Measurements from ENCODE around the gene ULK4. TPM values are rescaled to one million over a fixed set of nuclear protein-coding genes. Genes with fewer than 3 reads are reported as not detected.

ULK4 gene
- total RNA-seq, 3 donors from 2014 or later: 7.2 to 10.1 (median 9.5) TPM

- TF ChIP-seq CTCF (IDR thresholded peaks at IDR 0.05): no peak
- Histone ChIP-seq H3K9me3 (no peaks in the 10 kb centered on the region), H3K4me1 (ENCODE audit: low read depth) (peaks cover 5% of the 10 kb centered on the region), H3K4me3 (no peak overlapping the region), H3K36me3 (ENCODE audit: low read depth) (no peaks in the 10 kb centered on the region)
- intact Hi-C loops (cut with DNase I, micrococcal nuclease): no loop called here
- DNase-seq (no peak), ATAC-seq (peak; percentile 47)
These were observed 268.1 kb downstream of the ULK4 start for GRCh38 chr3:41693799-41694198.

GRCh38 chr3:41690766-41691563, 270.9 kb downstream of the ULK4 start:
- peaks cover 5% of the 10 kb centered on the region for H3K4me1 ChIP-seq (ENCODE audit: low read depth)
- peak; percentile 87 for ATAC-seq
- H3K4me3 ChIP-seq: no peak overlapping the region
- peak in 2 of 3 donors; percentile 37 to 74 for DNase-seq
- TF ChIP-seq CTCF (IDR thresholded peaks at IDR 0.05): no peak
- intact Hi-C loops (cut with DNase I, micrococcal nuclease): no loop called here
- H3K9me3 ChIP-seq: no peaks in the 10 kb centered on the region
- no peaks in the 10 kb centered on the region for H3K36me3 ChIP-seq (ENCODE audit: low read depth)

GRCh38 chr3:41688595-41689380, 273.1 kb downstream of the ULK4 start:
- H3K9me3 ChIP-seq: no peaks in the 10 kb centered on the region
- peaks cover 5% of the 10 kb centered on the region for H3K4me1 ChIP-seq (ENCODE audit: low read depth)
- ATAC-seq: peak; percentile 24
- DNase-seq: no peak
- H3K36me3 ChIP-seq (ENCODE audit: low read depth): no peaks in the 10 kb centered on the region
- H3K4me3 ChIP-seq: no peak overlapping the region
- TF ChIP-seq CTCF (IDR thresholded peaks at IDR 0.05): no peak
- intact Hi-C loops (cut with DNase I, micrococcal nuclease): no loop called here

GRCh38 chr3:41684797-41685735, 276.8 kb downstream of the ULK4 start:
- intact Hi-C loops (cut with DNase I, micrococcal nuclease): no loop called here
- H3K4me1 ChIP-seq (ENCODE audit: low read depth): peaks cover 7% of the 10 kb centered on the region
- no peak overlapping the region for H3K4me3 ChIP-seq
- no peak for DNase-seq
- H3K36me3 ChIP-seq (ENCODE audit: low read depth): no peaks in the 10 kb centered on the region
- ATAC-seq: peak; percentile 49
- H3K9me3 ChIP-seq: no peaks in the 10 kb centered on the region
- no peak for TF ChIP-seq CTCF (IDR thresholded peaks at IDR 0.05)

- intact Hi-C loops (cut with DNase I, micrococcal nuclease): no loop called here
- peak in 2 of 3 donors; percentile 49 to 72 for DNase-seq
- H3K36me3 ChIP-seq (ENCODE audit: low read depth): no peaks in the 10 kb centered on the region
These were observed 278.1 kb downstream of the ULK4 start for GRCh38 chr3:41683666-41684350.

More at GRCh38 chr3:41683666-41684350, 278.1 kb downstream of the ULK4 start:
- TF ChIP-seq CTCF (IDR thresholded peaks at IDR 0.05): no peak
- peak; percentile 95 for ATAC-seq
- H3K9me3 ChIP-seq: no peaks in the 10 kb centered on the region
- H3K4me3 ChIP-seq: no peak overlapping the region
- H3K4me1 ChIP-seq (ENCODE audit: low read depth): peaks cover 7% of the 10 kb centered on the region
